Renal cortex interstitium (tissue), 11 donors: ENCODE results near the gene CHN2. TPM values are rescaled to one million over a fixed set of nuclear protein-coding genes. Genes with fewer than 3 reads are reported as not detected.

Experiments
- DNase-seq, 11 donors: peaks; one replicate each; pipeline ENCODE4 v3.0.0-alpha.2; 2013; ENCODE audit warnings: low read depth in 9 of 11, low spot score in 4 of 11; ENCODE audit errors: extremely low read depth in 1 of 11
- polyA plus RNA-seq, 3 donors: library from polyadenylated mRNA; unstranded; fragments of 120-200 nt; gene quantifications; one replicate each; pipeline ENCODE4 v1.2.1, GENCODE V29; 2013; ENCODE audit not compliant: insufficient read length in 3 of 3

CHN2 gene
- polyA plus RNA-seq, 3 donors = 16.7 to 19.2 (median 18.1) TPM

GRCh38 chr7:29424295-29424983, 229.9 kb downstream of the CHN2 start:
- no peak for DNase-seq

- no peak for DNase-seq
Measured at GRCh38 chr7:29424984-29425309, 230.4 kb downstream of the CHN2 start.

GRCh38 chr7:29426587-29426986, 232.0 kb downstream of the CHN2 start:
- DNase-seq = no peak

- DNase-seq = no peak
Measured at GRCh38 chr7:29429401-29429800, 234.8 kb downstream of the CHN2 start.

- no peak for DNase-seq
Measured at GRCh38 chr7:29430279-29430949, 235.8 kb downstream of the CHN2 start.

- no peak for DNase-seq
Measured at GRCh38 chr7:29431686-29432085, 237.1 kb downstream of the CHN2 start.

- no peak for DNase-seq
Measured at GRCh38 chr7:29432721-29433120, 238.1 kb downstream of the CHN2 start.

GRCh38 chr7:29434380-29434768, 239.8 kb downstream of the CHN2 start:
- no peak for DNase-seq

GRCh38 chr7:29435167-29435566, 240.6 kb downstream of the CHN2 start:
- no peak for DNase-seq

- DNase-seq = no peak
Measured at GRCh38 chr7:29435902-29436301, 241.3 kb downstream of the CHN2 start.

GRCh38 chr7:29442146-29442545, 247.6 kb downstream of the CHN2 start:
- peak in 2 of 11 donors; percentile 46 to 48 for DNase-seq

GRCh38 chr7:29443552-29443951, 249.0 kb downstream of the CHN2 start:
- DNase-seq = no peak

- no peak for DNase-seq
Measured at GRCh38 chr7:29444267-29444666, 249.7 kb downstream of the CHN2 start.

- DNase-seq = no peak
Measured at GRCh38 chr7:29445736-29446135, 251.2 kb downstream of the CHN2 start.

GRCh38 chr7:29447828-29448227, 253.3 kb downstream of the CHN2 start:
- no peak for DNase-seq

- no peak for DNase-seq
Measured at GRCh38 chr7:29449569-29450260, 255.1 kb downstream of the CHN2 start.

GRCh38 chr7:29453021-29453420, 258.4 kb downstream of the CHN2 start:
- DNase-seq = no peak

- DNase-seq = no peak
Measured at GRCh38 chr7:29454464-29454863, 259.9 kb downstream of the CHN2 start.

- no peak for DNase-seq
Measured at GRCh38 chr7:29454899-29455451, 260.4 kb downstream of the CHN2 start.

- DNase-seq = no peak
Measured at GRCh38 chr7:29457141-29457561, 262.6 kb downstream of the CHN2 start.
